SK-N-SH (cell line): ENCODE measurements around the gene LRCH4. TPM values are rescaled to one million over a fixed set of nuclear protein-coding genes. Genes with fewer than 3 reads are reported as not detected.

ENCODE experiments used
- CTCF ChIA-PET: fragments of 300-600, 350-600 bp; formaldehyde crosslinking; extraction: SDS; loops from one replicate; lab custom pipeline; 2021; lab: Yijun Ruan, JAX
- POLR2A ChIA-PET: fragments of 350-600 bp; sonication (Branson Sonifier 250); formaldehyde crosslinking; extraction: SDS; loops from one replicate; lab custom pipeline; 2020; ENCODE audit warnings: antibody characterized with exemption, inconsistent platforms; lab: Yijun Ruan, JAX
- DNase-seq: peaks from one replicate; pipeline ENCODE4 v3.0.0; 2012
- H2AFZ ChIP-seq: fragments of 200-600 bp; sonication (generic); 2 replicates; pipeline ENCODE4 v1.8.1; 2016; ENCODE audit warnings: antibody characterized with exemption, mild to moderate bottlenecking, low read depth
- H3F3A ChIP-seq: fragments of 200-600 bp; sonication (generic); replicated peaks from 2 replicates; pipeline ENCODE3; 2016; ENCODE audit warnings: antibody characterized with exemption, mild to moderate bottlenecking; ENCODE audit not compliant: insufficient read depth
- H3K27ac ChIP-seq, 2 experiments: fragments of 200-500 bp in 1 of 2; fragments of 200-600 bp in 1 of 2; sonication (Bioruptor generic) in 1 of 2; sonication (generic), shearing (Covaris generic) in 1 of 2; 2 replicates each; pipeline versions ENCODE4 v1.5.1 to v1.6.1; 2014 to 2016; ENCODE audit warnings: low read depth in 2 of 2, inconsistent platforms in 1 of 2, low read length in 1 of 2, mild to moderate bottlenecking in 1 of 2, mixed read lengths in 1 of 2
- H3K27me3 ChIP-seq: fragments of 200-600 bp; sonication (generic), shearing (Covaris generic); 2 replicates; pipeline ENCODE4 v1.6.1; 2016; ENCODE audit warnings: mixed run types; ENCODE audit not compliant: insufficient read depth
- H3K36me3 ChIP-seq, 2 experiments: fragments of 200-500 bp in 1 of 2; fragments of 200-600 bp in 1 of 2; sonication (Bioruptor generic) in 1 of 2; sonication (generic) in 1 of 2; replicated peaks in 1 of 2; 2 replicates each; pipeline versions ENCODE3 to v1.5.1; 2014 to 2016; ENCODE audit warnings: low read length in 1 of 2, mild to moderate bottlenecking in 1 of 2; ENCODE audit not compliant: insufficient read depth in 2 of 2, control insufficient read depth in 1 of 2
- H3K4me1 ChIP-seq, 2 experiments: fragments of 200-500 bp in 1 of 2; fragments of 200-600 bp in 1 of 2; sonication (Bioruptor generic) in 1 of 2; sonication (generic), shearing (Covaris generic) in 1 of 2; 2 replicates each; pipeline versions ENCODE4 v1.5.1 to v1.6.1; 2014 to 2016; ENCODE audit warnings: low read depth in 1 of 2, low read length in 1 of 2, mixed run types in 1 of 2; ENCODE audit not compliant: insufficient read depth in 2 of 2, control insufficient read depth in 1 of 2
- H3K4me2 ChIP-seq: fragments of 200-600 bp; sonication (generic), shearing (Covaris generic); 2 replicates; pipeline ENCODE4 v1.6.1; 2017; ENCODE audit warnings: mixed run types
- H3K4me3 ChIP-seq, 2 experiments: fragments of 200-500 bp in 1 of 2; fragments of 200-600 bp in 1 of 2; sonication (Bioruptor generic) in 1 of 2; sonication (generic), shearing (Covaris generic) in 1 of 2; 2 replicates each; pipeline versions ENCODE4 v1.5.1 to v1.8.1; 2014 to 2016; ENCODE audit warnings: low read depth in 2 of 2, inconsistent platforms in 1 of 2, low read length in 1 of 2, mild to moderate bottlenecking in 1 of 2, mixed read lengths in 1 of 2, moderate library complexity in 1 of 2
- H3K79me2 ChIP-seq: fragments of 200-600 bp; sonication (generic); 2 replicates; pipeline ENCODE4 v1.8.1; 2017; ENCODE audit warnings: mild to moderate bottlenecking; ENCODE audit not compliant: insufficient read depth
- H3K9ac ChIP-seq: fragments of 200-600 bp; sonication (generic); 2 replicates; pipeline ENCODE4 v1.6.1; 2017; ENCODE audit warnings: mixed run types
- H3K9me2 ChIP-seq: fragments of 200-600 bp; sonication (generic); 2 replicates; pipeline ENCODE4 v1.6.1; 2017; ENCODE audit warnings: mixed run types
- H3K9me3 ChIP-seq: fragments of 200-600 bp; sonication (generic); 2 replicates; pipeline ENCODE4 v1.6.1; 2017; ENCODE audit warnings: mixed run types, mild to moderate bottlenecking, moderate library complexity
- H4K20me1 ChIP-seq: fragments of 200-600 bp; sonication (generic); 2 replicates; pipeline ENCODE4 v1.6.1; 2017; ENCODE audit warnings: mild to moderate bottlenecking, mixed run types; ENCODE audit not compliant: insufficient read depth
- EP300 ChIP-seq, 2 experiments: IDR thresholded peaks; 2 replicates each; pipeline versions ENCODE4 v1.4.0 to v1.6.1; 2012; ENCODE audit warnings: borderline replicate concordance in 1 of 2, low read depth in 1 of 2, low read length in 1 of 2
- FOSL2 ChIP-seq: IDR thresholded peaks from 2 replicates; pipeline ENCODE4 v1.4.0; 2012; ENCODE audit warnings: low read depth, mild to moderate bottlenecking, moderate library complexity, borderline replicate concordance
- FOXJ3 ChIP-seq: sonication (generic); formaldehyde crosslinking; IDR thresholded peaks from 2 replicates; pipeline ENCODE4 v1.5.1; 2020; ENCODE audit warnings: mild to moderate bottlenecking, missing genetic modification reagents
- FOXM1 ChIP-seq: IDR thresholded peaks from 2 replicates; pipeline ENCODE4 v1.4.0; 2012; ENCODE audit warnings: low read depth, mild to moderate bottlenecking
- GATA2 ChIP-seq: sonication (generic); formaldehyde crosslinking; IDR thresholded peaks from 2 replicates; pipeline ENCODE4 v1.5.0; 2020; ENCODE audit warnings: mild to moderate bottlenecking, missing genetic modification reagents
- IRF3 ChIP-seq: fragments of 150-350 bp; IDR thresholded peaks from 2 replicates; pipeline ENCODE4 v1.6.1; 2016; ENCODE audit warnings: mild to moderate bottlenecking, low read depth, low read length
- JUND ChIP-seq: IDR thresholded peaks from 2 replicates; pipeline ENCODE4 v1.4.0; 2012
- MAX ChIP-seq: IDR thresholded peaks from 2 replicates; pipeline ENCODE4 v1.4.0; 2012; ENCODE audit warnings: low read depth
- NFIC ChIP-seq: IDR thresholded peaks from 2 replicates; pipeline ENCODE4 v1.4.0; 2012; ENCODE audit warnings: borderline replicate concordance
- PBX3 ChIP-seq: IDR thresholded peaks from 2 replicates; pipeline ENCODE4; 2012
- RAD21 ChIP-seq: IDR thresholded peaks from 2 replicates; pipeline ENCODE4 v1.6.1; 2012; ENCODE audit warnings: mild to moderate bottlenecking, low read length
- RCOR1 ChIP-seq: fragments of 150-350 bp; IDR thresholded peaks from 2 replicates; pipeline ENCODE4 v1.6.1; 2017; ENCODE audit warnings: antibody characterized with exemption, low read length
- RFX5 ChIP-seq: IDR thresholded peaks from 2 replicates; pipeline ENCODE4 v1.6.1; 2012; ENCODE audit warnings: mild to moderate bottlenecking, improper control_type of control experiment, low read length
- RXRA ChIP-seq: IDR thresholded peaks from 2 replicates; pipeline ENCODE4 v1.4.0; 2012; ENCODE audit warnings: low read depth, mild to moderate bottlenecking, borderline replicate concordance
- SMC3 ChIP-seq: IDR thresholded peaks from 2 replicates; pipeline ENCODE4 v1.6.1; 2012; ENCODE audit warnings: low read depth, low read length, improper control_type of control experiment
- TAF1 ChIP-seq: IDR thresholded peaks from 2 replicates; pipeline ENCODE4 v1.6.1; 2012; ENCODE audit warnings: low read depth, mild to moderate bottlenecking, low read length, moderate library complexity, borderline replicate concordance
- TCF12 ChIP-seq: IDR thresholded peaks from 2 replicates; pipeline ENCODE4 v1.4.0; 2012
- TEAD4 ChIP-seq: IDR thresholded peaks from 2 replicates; pipeline ENCODE4 v1.4.0; 2012; ENCODE audit warnings: mild to moderate bottlenecking, borderline replicate concordance; ENCODE audit not compliant: insufficient read depth
- ZBTB33 ChIP-seq: IDR thresholded peaks from 2 replicates; pipeline ENCODE4 v1.4.0; 2012; ENCODE audit warnings: low read depth, borderline replicate concordance
- WGBS: methylation state at CpG from one replicate; pipeline ENCODE4 v1.1.6; 2017; ENCODE audit warnings: low lambda C conversion rate; 5-methylcytosine and 5-hydroxymethylcytosine counted together
- polyA plus RNA-seq, 3 experiments: library from polyadenylated mRNA; depleted of rRNA; stranded (reverse); fragments of >200 nt; gene quantifications; 2 replicates each; pipeline ENCODE4 v1.2.3, GENCODE V29; 2012

LRCH4 gene
- polyA plus RNA-seq, 1 of the 3 experiments (the other 2 are of a cell fraction), result 29.8 TPM

- no peak for DNase-seq
- Histone ChIP-seq H3K9me2 (no peaks in the 10 kb centered on the region), H3K9me3 (no peaks in the 10 kb centered on the region), H3K4me2 (no peak overlapping the region), H3F3A (peaks cover 7% of the 10 kb centered on the region), H4K20me1 (no peaks in the 10 kb centered on the region)
- CTCF ChIA-PET, result interaction anchor here (1.0 to 16.6 kb wide), 5 partner anchors 9 to 87 kb away, joined by 4 to 398 read pairs (median 13); partner anchors contain the start of genes NYAP1 and SPACDR
- no peak for TF ChIP-seq RFX5
- TF ChIP-seq FOSL2, result no peak
- TF ChIP-seq MAX, result no peak
- no peak for TF ChIP-seq FOXJ3
- no peak for TF ChIP-seq RXRA
- no peak for TF ChIP-seq ZBTB33
- TF ChIP-seq EP300 (IDR thresholded peaks at IDR 0.05; ENCODE audit: borderline replicate concordance in 1 of 2, low read depth in 1 of 2, low read length in 1 of 2), result no peak
- TF ChIP-seq RCOR1, result no peak
- TF ChIP-seq FOXM1, result no peak
- TF ChIP-seq SMC3, result no peak
- no peak for TF ChIP-seq JUND
- TF ChIP-seq TAF1, result no peak
- TF ChIP-seq PBX3, result no peak
- TF ChIP-seq IRF3, result no peak
- TF ChIP-seq GATA2 (CRISPR knock-in tag), result no peak
- TF ChIP-seq RAD21, result no peak
- no peak for TF ChIP-seq TCF12
- TF ChIP-seq NFIC, result no peak
- no peak for TF ChIP-seq TEAD4
- TF ChIP-seq, all 33 proteins: peak for 0
- WGBS, result 98% methylated on average over 2 of the region's 2 CpGs
- no peak overlapping the region for H3K9ac ChIP-seq
- H3K4me3 ChIP-seq, result no peak overlapping the region
- peaks cover 4% of the 10 kb centered on the region; the same call in 1 of the 2 replicates for H3K79me2 ChIP-seq
- H3K4me1 ChIP-seq, result peaks cover 8 to 14% of the 10 kb centered on the region in 2 experiments; a peak in 3 of 4 replicates
- H2AFZ ChIP-seq, result no peak overlapping the region
- POLR2A ChIA-PET, result no interaction called here
- no peaks in the 10 kb centered on the region for H3K27me3 ChIP-seq
- peaks cover 12 to 22% of the 10 kb centered on the region in 2 experiments for H3K36me3 ChIP-seq
- H3K27ac ChIP-seq, result no peak overlapping the region
Observed at GRCh38 chr7:100552532-100552931, 33.4 kb downstream of the LRCH4 start.
